ENCODE data around the gene KTN1.
A peak's percentile ranks its signal among the peaks of the same experiment; 100 is the strongest.

KTN1 gene

GRCh38 chr14:55718551-55718950 lies 138.5 kb downstream of the KTN1 start:
- DNase-seq = no peak

- no peak for DNase-seq
Observed at GRCh38 chr14:55720796-55721195, 140.8 kb downstream of the KTN1 start.

- DNase-seq = no peak
Observed at GRCh38 chr14:55721353-55721752, 141.3 kb downstream of the KTN1 start.

DNA sequence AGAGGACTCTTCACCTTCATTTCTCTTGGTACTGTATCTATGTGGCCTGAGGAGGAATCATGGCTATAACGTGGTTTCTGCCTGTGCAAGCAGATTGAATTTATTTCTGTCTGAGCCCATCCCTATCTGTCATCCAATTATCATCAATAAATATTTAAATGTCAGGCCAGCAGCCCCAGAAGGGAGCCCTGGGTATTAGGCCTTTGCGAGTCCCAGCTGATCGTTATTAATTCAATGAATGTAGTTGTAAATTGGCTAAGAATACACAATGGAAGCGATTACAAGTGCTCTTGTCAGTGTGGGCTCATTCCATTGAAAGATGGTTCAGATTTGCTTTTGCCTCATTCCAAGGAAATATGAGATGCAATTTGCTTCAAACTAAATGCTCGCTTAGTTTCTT lies 142.0 kb downstream of the KTN1 start:
- no peak for DNase-seq

DNA sequence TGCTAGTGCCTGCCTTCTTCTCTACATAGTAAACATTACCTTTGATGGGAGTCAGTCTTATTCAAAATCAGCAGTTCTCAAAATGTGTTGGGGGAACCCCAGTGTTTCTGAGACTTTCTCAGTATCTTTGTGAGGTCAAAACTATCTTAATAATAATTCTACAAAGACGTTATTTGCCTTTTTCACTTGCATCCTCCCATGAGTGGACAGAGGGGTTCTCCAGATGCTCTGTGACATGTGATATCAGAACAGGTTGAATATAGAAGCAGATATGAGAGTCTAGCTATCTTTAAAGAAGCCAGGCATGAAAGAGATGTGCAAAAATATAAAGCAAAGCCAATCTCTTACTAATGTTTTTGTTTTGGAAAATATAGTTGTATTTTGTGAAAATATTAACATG lies 144.7 kb downstream of the KTN1 start:
- no peak for DNase-seq

GRCh38 chr14:55730592-55731310 lies 150.7 kb downstream of the KTN1 start:
- no peak for DNase-seq

- DNase-seq = no peak
Observed at GRCh38 chr14:55731311-55731872, 151.4 kb downstream of the KTN1 start.

DNA sequence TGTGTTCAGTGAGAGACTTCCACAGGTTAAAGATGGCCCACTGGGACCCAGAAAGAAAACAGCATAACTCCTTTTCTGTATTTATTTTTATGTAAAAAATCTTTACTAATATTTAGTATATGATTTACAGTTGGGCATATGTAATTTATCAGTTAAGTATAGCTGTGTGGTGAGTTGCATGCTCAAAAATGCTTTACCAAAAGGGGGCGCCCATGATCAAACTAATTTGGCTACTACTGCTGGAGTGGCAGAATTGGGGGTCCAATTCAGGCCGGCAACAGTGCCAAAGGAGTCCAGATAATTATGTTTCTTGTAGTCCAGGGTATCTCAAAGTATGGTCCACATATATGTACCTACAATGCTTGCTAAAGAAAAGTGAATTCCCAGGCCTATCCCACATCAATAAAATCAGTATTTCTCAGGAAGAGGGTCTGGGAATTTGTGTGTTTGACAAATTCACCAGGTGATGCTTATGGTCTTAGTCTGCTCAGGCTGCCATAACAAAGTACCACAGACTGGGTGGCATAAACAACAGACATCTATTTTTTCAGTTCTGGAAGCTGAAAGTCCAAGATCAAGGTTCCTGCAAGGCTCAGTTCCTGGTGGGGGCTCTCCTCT lies 152.0 kb downstream of the KTN1 start:
- DNase-seq = peak in 4 of 6 experiments; percentile 14 to 48 (median 34)

DNA sequence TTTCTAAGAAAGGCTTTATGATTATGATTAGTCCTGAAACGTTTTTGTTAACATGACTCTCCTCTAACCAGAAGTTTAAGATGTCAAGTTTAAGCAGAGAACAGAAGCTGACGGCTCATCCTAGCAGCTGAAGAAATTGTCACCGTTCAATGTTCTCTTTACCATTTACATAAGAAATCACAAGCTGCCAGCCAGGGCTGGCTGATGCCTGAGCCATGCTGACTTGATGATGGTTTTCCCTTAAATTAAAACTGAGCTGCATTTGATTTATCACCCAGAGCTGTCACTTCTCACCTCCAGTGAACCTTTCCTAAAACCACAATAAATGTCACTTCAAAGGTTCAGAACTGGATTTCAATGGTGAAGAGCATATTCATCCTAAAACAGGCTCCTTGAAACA lies 153.6 kb downstream of the KTN1 start:
- no peak for DNase-seq

Measured in stimulated activated naive CD4-positive, alpha-beta T cell (primary cell).